Gastroesophageal sphincter (tissue), 4 donors: Measurements from ENCODE around the gene FXYD7. TPM values are rescaled to one million over a fixed set of nuclear protein-coding genes. Genes with fewer than 3 reads are reported as not detected.
A peak's percentile ranks its signal among the peaks of the same experiment; 100 is the strongest.

ENCODE experiments used
- ATAC-seq: fragments of 150-250 bp; one replicate; pipeline ENCODE4 v1.9.1; 2016; ENCODE audit warnings: mild to moderate bottlenecking, moderate library complexity
- H3K27ac ChIP-seq, 4 donors: fragments of 200-600 bp; sonication (generic) in 3 of 4; 1 replicate in 3 of 4; 2 replicates in 1 of 4; pipeline ENCODE4 v1.5.1; 2016 to 2019
- H3K27me3 ChIP-seq: fragments of 200-600 bp; sonication (generic); one replicate; pipeline ENCODE4 v1.5.1; 2019
- H3K36me3 ChIP-seq, 2 donors: fragments of 200-600 bp; sonication (generic); one replicate each; pipeline ENCODE4 v1.5.1; 2019; ENCODE audit warnings: control low read depth in 1 of 2
- H3K4me1 ChIP-seq, 3 donors: fragments of 200-600 bp; sonication (generic); 1 replicate in 2 of 3; 2 replicates in 1 of 3; pipeline ENCODE4 v1.5.1; 2016 to 2019; ENCODE audit warnings: control low read depth in 2 of 3
- H3K4me3 ChIP-seq, 2 donors: fragments of 200-600 bp; sonication (generic); one replicate each; pipeline ENCODE4 v1.5.1; 2019; ENCODE audit warnings: mild to moderate bottlenecking in 1 of 2, moderate library complexity in 1 of 2
- H3K9me3 ChIP-seq, 3 donors: fragments of 200-600 bp; sonication (generic); one replicate each; pipeline ENCODE4 v1.5.1; 2017 to 2019; ENCODE audit warnings: control low read depth in 2 of 3
- EP300 ChIP-seq: sonication (generic); formaldehyde crosslinking; IDR thresholded peaks from one replicate; pipeline ENCODE4 v1.6.1; 2017; ENCODE audit warnings: antibody characterized with exemption, mild to moderate bottlenecking
- POLR2A ChIP-seq, 2 donors: fragments of 450-650 bp; IDR thresholded peaks; one replicate each; pipeline ENCODE4 v1.6.1; 2017; ENCODE audit warnings: antibody characterized with exemption in 2 of 2, mild to moderate bottlenecking in 2 of 2, moderate library complexity in 1 of 2
- POLR2AphosphoS5 ChIP-seq: sonication (generic); formaldehyde crosslinking; IDR thresholded peaks from one replicate; pipeline ENCODE4 v1.6.1; 2017; ENCODE audit warnings: antibody characterized with exemption
- WGBS, 2 donors: methylation state at CpG; one replicate each; pipeline ENCODE4 v1.1.5; 2018; ENCODE audit warnings: low coverage in 1 of 2; 5-methylcytosine and 5-hydroxymethylcytosine counted together
- total RNA-seq, 4 donors: library from RNA; depleted of rRNA; stranded (reverse); fragments of >200 nt; gene quantifications; one replicate each; pipeline ENCODE4 v1.1.0, GENCODE V29; 2016
- TF ChIP-seq, protein P1 (sequence below), 4 experiments: fragments of 200-600 bp in 2 of 4; fragments of 450-650 bp in 2 of 4; sonication (generic) in 1 of 4; IDR thresholded peaks; one replicate each; pipeline ENCODE4 v1.5.1; 2017 to 2019; ENCODE audit warnings: antibody characterized with exemption in 4 of 4, mild to moderate bottlenecking in 2 of 4, moderate library complexity in 2 of 4

The FXYD7 gene
- total RNA-seq, 4 donors from 2014 or later = not detected

DNA sequence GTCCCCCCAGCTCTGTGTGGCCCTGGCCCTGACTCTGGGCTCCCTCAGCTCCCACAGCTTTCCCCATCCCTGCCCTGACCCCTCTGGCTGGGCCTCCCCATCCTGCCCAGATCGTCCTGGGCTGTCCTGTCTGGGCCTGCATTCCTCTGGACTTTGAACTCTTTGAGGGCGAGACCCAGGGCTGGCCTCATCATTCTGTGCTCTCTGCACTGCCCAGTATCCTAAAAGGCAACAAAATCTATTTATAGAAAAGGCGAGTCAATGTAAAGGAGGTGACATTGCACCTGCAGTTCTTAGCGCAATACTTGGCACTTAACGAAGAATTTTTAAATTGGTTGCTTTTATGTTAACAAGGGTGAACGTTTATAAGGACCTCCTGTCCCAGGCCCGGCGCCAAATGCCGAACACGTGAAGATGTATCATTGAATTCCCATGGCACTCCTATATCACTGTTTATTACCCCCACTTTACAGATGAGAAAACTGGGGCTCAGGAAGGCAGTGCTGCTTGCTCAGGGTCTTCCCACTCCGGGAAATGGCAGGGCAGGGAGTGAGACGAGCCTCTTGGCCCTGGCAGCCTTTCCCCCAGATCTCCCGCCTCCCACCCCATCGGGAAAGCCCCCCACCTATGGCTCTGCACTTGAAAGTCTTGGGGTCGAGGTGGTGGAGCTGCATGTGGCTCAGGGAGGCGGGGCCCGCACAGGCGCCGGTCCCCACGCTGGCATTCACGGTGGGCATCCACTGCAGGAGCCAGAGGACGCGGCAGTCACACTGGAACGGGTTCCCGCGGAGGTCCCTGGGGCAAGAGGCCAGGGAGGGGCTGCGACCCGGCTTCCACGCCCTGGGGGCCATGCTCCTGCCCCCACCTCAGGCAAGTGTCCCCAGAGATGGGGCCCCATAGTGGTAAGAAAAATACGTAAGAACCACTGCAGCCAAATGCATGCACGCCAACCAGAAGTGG is 12.0 kb upstream of the FXYD7 start:
- Histone ChIP-seq H3K27ac (peak overlapping the region in 1 of 4 donors; percentile 44), H3K4me3 (peak overlapping the region in 1 of 2 donors; percentile 46), H3K9me3 (no peaks in the 10 kb centered on the region), H3K27me3 (no peaks in the 10 kb centered on the region), H3K36me3 (peaks cover 0 to 6% of the 10 kb centered on the region in 2 donors), H3K4me1 (peaks cover 0 to 23% (median 0%) of the 10 kb centered on the region in 3 donors)
- no peak for TF ChIP-seq POLR2AphosphoS5
- no peak for TF ChIP-seq EP300
- no peak for TF ChIP-seq POLR2A (IDR thresholded peaks at IDR 0.05)
- TF ChIP-seq, protein P1, sequence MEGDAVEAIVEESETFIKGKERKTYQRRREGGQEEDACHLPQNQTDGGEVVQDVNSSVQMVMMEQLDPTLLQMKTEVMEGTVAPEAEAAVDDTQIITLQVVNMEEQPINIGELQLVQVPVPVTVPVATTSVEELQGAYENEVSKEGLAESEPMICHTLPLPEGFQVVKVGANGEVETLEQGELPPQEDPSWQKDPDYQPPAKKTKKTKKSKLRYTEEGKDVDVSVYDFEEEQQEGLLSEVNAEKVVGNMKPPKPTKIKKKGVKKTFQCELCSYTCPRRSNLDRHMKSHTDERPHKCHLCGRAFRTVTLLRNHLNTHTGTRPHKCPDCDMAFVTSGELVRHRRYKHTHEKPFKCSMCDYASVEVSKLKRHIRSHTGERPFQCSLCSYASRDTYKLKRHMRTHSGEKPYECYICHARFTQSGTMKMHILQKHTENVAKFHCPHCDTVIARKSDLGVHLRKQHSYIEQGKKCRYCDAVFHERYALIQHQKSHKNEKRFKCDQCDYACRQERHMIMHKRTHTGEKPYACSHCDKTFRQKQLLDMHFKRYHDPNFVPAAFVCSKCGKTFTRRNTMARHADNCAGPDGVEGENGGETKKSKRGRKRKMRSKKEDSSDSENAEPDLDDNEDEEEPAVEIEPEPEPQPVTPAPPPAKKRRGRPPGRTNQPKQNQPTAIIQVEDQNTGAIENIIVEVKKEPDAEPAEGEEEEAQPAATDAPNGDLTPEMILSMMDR (IDR thresholded peaks at IDR 0.05) = no peak
- no peak for ATAC-seq
- 58 to 83% methylated on average over 9 to 11 of the region's 31 CpGs for WGBS, 2 donors

DNA sequence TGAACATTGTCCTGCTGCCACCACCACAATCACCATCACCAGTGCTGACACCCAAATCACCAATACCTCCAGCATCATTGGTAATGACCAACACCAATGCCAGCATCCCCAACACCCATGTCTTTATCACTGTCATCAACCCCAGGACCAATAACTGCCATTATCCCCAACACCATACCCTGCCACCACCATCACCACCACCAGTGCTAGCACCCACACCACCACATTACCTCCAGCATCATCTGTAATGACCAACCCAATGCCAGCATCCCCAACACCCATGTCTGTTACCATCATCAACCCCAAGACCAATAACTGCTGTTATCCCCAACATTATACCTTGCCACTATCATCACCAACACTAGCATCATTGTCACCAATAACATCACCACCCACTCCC is 10.8 kb upstream of the FXYD7 start:
- H3K36me3 ChIP-seq = peaks cover 0 to 6% of the 10 kb centered on the region in 2 donors
- no peaks in the 10 kb centered on the region for H3K9me3 ChIP-seq
- H3K27me3 ChIP-seq = no peaks in the 10 kb centered on the region
- ATAC-seq = no peak
- H3K4me3 ChIP-seq = peak overlapping the region in 1 of 2 donors; percentile 46
- TF ChIP-seq EP300 (no peak), POLR2A (IDR thresholded peaks at IDR 0.05) (no peak), POLR2AphosphoS5 (no peak)
- TF ChIP-seq, protein P1 (IDR thresholded peaks at IDR 0.05) = no peak
- H3K4me1 ChIP-seq = peaks cover 0 to 26% (median 0%) of the 10 kb centered on the region in 3 donors
- peak overlapping the region in 1 of 4 donors; percentile 44 for H3K27ac ChIP-seq

DNA sequence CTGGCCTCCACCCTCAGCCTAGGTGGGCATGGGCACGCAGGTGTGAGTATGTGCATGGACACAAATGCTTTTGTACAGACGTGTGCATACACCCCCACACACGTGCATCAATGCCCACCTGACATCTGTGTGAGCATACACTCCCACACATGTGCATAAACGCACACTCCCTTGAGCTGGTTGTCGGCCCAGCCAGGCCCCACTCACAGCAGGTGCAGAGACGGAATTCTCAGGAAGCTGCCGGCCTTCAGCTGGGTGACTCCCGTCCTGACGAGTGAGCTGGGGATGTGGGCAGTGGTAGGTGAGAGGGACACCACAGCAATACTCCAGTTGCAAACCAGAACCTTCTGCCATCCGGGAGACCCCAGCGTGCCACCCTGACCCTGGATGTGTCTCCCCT is 9.2 kb upstream of the FXYD7 start:
- Histone ChIP-seq H3K4me3 (peak overlapping the region in 1 of 2 donors; percentile 46), H3K4me1 (peaks cover 0 to 41% (median 0%) of the 10 kb centered on the region in 3 donors), H3K27ac (peak overlapping the region in 3 of 4 donors; percentile 77 to 92 (median 90))

DNA sequence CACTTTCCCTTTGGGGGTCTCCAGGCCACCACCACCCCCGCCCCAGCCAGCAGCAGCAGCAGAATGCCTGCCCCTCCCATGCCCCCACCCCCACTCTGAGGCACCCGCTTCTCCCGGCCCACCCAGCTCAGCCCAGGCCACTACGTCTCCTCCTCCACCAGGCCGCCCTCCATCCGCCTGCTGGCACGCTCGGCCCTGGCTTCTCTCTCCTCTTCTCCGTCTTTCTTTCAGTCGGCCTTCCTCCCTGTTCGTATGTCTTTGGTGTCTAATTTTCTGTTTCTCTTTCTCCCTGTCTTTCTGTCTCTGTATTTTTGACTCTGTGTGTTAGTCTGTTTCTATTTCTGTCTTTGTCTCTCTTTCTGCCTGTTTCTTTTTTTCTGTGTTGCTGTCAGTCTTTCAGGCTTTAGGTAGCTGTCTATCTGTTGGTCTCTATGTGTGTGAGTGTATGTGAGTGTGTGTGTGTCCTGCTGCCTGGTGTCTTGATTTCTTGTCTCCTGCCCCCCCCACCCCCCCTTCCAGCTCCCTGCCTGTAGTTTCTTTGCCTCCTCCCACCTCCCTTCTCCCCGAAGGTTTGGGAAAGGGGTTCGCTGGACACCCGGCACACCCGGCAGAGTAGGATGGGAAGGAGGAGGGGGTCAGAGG is 8.3 kb upstream of the FXYD7 start, which contains the start of gene LGI4:
TSS of gene LGI4 (minus strand) at position 459 of the 642 bp plus-strand sequence. CDS start at position 80, 379 bp downstream.
- Histone ChIP-seq H3K27me3 (peaks cover 9% of the 10 kb centered on the region), H3K9me3 (no peaks in the 10 kb centered on the region), H3K4me1 (peaks cover 0 to 50% (median 0%) of the 10 kb centered on the region in 3 donors), H3K4me3 (peak within 1 kb of the TSS; percentile 4 to 46), H3K27ac (peak within 1 kb of the TSS in 3 of 4 donors; percentile 77 to 92 (median 90)), H3K36me3 (peaks cover 0 to 6% of the 10 kb centered on the region in 2 donors)
- ATAC-seq = no peak
- WGBS, 2 donors = 59% methylated on average over 9 of the region's 15 CpGs; no CpG with 5 or more reads in 1 of the 2 donors
- no peak for TF ChIP-seq POLR2AphosphoS5
- TF ChIP-seq, protein P1 (IDR thresholded peaks at IDR 0.05) = no peak
- TF ChIP-seq EP300 = no peak
- TF ChIP-seq POLR2A (IDR thresholded peaks at IDR 0.05) = no peak

More for the DNA sequence above, 9.2 kb upstream of the FXYD7 start:
- WGBS, 2 donors = 80% methylated on average over 1 of the region's 11 CpGs; no CpG with 5 or more reads in 1 of the 2 donors
- ATAC-seq = no peak
- TF ChIP-seq POLR2A (IDR thresholded peaks at IDR 0.05) (no peak), POLR2AphosphoS5 (no peak), EP300 (no peak)
- TF ChIP-seq, protein P1 (IDR thresholded peaks at IDR 0.05) = no peak
- Histone ChIP-seq H3K9me3 (no peaks in the 10 kb centered on the region), H3K36me3 (peaks cover 0 to 6% of the 10 kb centered on the region in 2 donors), H3K27me3 (peaks cover 7% of the 10 kb centered on the region)
